ENCODE results near the gene OR7D2.

- TF ChIP-seq CTCF (IDR thresholded peaks at IDR 0.05 in 2 of 3, conservative IDR thresholded peaks at IDR 0.05 in 1 of 3; ENCODE audit: borderline replicate concordance in 1 of 3, insufficient read depth in 1 of 3, low read depth in 2 of 3, low read length in 2 of 3): no peak
- no peak for TF ChIP-seq MAX (IDR thresholded peaks at IDR 0.05)
- TF ChIP-seq POLR2A (IDR thresholded peaks at IDR 0.05; ENCODE audit: borderline replicate concordance, extremely low read depth, insufficient read depth, insufficient read length): no peak
- TF ChIP-seq POLR2AphosphoS5 (IDR thresholded peaks at IDR 0.05; ENCODE audit: low read depth, low read length): no peak
- TF ChIP-seq EZH2phosphoT487 (IDR thresholded peaks at IDR 0.05; ENCODE audit: borderline replicate concordance): no peak
- TF ChIP-seq CEBPB (IDR thresholded peaks at IDR 0.05; ENCODE audit: low read depth): no peak
- TF ChIP-seq EZH2 (IDR thresholded peaks at IDR 0.05): no peak
- no peak for TF ChIP-seq FOSL1 (IDR thresholded peaks at IDR 0.05; ENCODE audit: low read depth)
- TF ChIP-seq ZNF274 (IDR thresholded peaks at IDR 0.05; ENCODE audit: low read depth, low read length): no peak
These were observed 40.7 kb downstream of the OR7D2 start, which contains the start of gene OR7D4 for GRCh38 chr19:9219489-9219888.

Measured in HCT116 (cell line).